Activated T-helper 17 cell treated with anti-CD3 and anti-CD28 coated beads, Interleukin-2, amount 50 U/mL, for 72 hours (primary cell): ENCODE results near the gene OR10H3. TPM values are rescaled to one million over a fixed set of nuclear protein-coding genes. Genes with fewer than 3 reads are reported as not detected.

Experiments used
- ATAC-seq: fragments of 150-1000 bp; cut with Tn5 transposase; replicated peaks from 2 replicates; pipeline ENCODE4 v1.10.0; 2021; ENCODE audit warnings: mild to moderate bottlenecking, moderate library complexity
- H3K27ac Mint-ChIP-seq: one replicate; pipeline ENCODE4 v1.8.0; 2022; ENCODE audit warnings: mixed read lengths
- H3K27me3 Mint-ChIP-seq: one replicate; pipeline ENCODE4 v1.8.0; 2022; ENCODE audit warnings: mixed read lengths
- H3K36me3 Mint-ChIP-seq: one replicate; pipeline ENCODE4 v1.8.0; 2022; ENCODE audit warnings: low read depth, mild to moderate bottlenecking, mixed read lengths
- H3K4me1 Mint-ChIP-seq: one replicate; pipeline ENCODE4 v1.8.0; 2022; ENCODE audit warnings: mixed read lengths
- H3K4me3 Mint-ChIP-seq: one replicate; pipeline ENCODE4 v1.8.0; 2022; ENCODE audit warnings: mild to moderate bottlenecking, mixed read lengths
- H3K9me3 Mint-ChIP-seq: one replicate; pipeline ENCODE4 v1.8.0; 2022; ENCODE audit warnings: mixed read lengths
- total RNA-seq, 2 donors: library from RNA; stranded (reverse); gene quantifications; one replicate each; pipeline ENCODE4 v1.2.3, GENCODE V29; 2022

The OR10H3 gene
- not detected for total RNA-seq

DNA sequence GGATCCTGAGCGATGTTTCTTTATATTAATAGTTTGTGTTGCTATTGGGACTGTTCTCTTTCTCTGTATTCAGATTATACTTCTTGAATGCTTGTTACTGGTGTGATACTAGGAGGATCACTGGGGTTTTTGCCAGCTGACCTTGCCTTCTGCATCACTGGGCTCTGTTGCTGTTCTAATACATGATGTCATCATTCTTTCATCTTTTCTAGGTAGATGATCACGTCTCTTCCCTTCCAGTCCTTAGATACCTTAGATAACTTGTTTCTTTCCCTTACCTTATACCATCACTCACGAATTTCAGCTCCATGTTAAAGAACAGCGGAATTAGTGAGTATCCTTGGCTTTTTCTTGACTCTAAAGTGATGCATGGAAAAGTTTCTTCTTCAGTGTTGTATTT, at the start of gene OR10H3:
Gene OR10H3 (plus strand): TSS at position 264 of the 400 bp plus-strand sequence. CDS start 3,408 bp downstream, outside the sequence.
- Mint-ChIP-seq H3K4me1 (no peaks in the 10 kb centered on the region), H3K9me3 (peaks cover 13% of the 10 kb centered on the region), H3K36me3 (no peaks in the 10 kb centered on the region), H3K27me3 (peaks cover 9% of the 10 kb centered on the region), H3K4me3 (no peak within 1 kb of the TSS), H3K27ac (no peak within 1 kb of the TSS)
- no peak for ATAC-seq

DNA sequence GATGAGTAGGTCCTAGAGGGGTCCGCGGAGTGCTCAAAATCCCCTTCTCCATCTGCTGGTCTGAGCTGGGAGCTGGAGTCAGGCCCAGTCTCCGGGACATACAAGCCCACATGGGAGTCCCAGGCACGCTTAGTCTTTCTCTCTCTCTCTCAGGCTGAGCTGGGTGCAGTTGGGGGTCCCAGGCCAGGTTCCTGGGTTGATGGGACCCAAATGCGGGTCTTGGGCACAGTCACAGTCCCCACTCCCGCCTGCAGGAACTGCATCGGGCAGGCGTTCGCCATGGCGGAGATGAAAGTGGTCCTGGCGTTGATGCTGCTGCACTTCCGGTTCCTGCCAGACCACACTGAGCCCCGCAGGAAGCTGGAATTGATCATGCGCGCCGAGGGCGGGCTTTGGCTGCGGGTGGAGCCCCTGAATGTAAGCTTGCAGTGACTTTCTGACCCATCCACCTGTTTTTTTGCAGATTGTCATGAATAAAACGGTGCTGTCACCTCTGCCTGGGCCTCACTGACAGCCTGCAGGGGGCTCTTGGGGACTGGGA, 41.1 kb upstream of the OR10H3 start:
- no peak overlapping the region for H3K4me3 Mint-ChIP-seq
- no peak for ATAC-seq
- H3K4me1 Mint-ChIP-seq = no peaks in the 10 kb centered on the region
- H3K36me3 Mint-ChIP-seq = no peaks in the 10 kb centered on the region
- H3K27me3 Mint-ChIP-seq = peaks cover 15% of the 10 kb centered on the region
- no peaks in the 10 kb centered on the region for H3K9me3 Mint-ChIP-seq
- H3K27ac Mint-ChIP-seq = no peak overlapping the region

DNA sequence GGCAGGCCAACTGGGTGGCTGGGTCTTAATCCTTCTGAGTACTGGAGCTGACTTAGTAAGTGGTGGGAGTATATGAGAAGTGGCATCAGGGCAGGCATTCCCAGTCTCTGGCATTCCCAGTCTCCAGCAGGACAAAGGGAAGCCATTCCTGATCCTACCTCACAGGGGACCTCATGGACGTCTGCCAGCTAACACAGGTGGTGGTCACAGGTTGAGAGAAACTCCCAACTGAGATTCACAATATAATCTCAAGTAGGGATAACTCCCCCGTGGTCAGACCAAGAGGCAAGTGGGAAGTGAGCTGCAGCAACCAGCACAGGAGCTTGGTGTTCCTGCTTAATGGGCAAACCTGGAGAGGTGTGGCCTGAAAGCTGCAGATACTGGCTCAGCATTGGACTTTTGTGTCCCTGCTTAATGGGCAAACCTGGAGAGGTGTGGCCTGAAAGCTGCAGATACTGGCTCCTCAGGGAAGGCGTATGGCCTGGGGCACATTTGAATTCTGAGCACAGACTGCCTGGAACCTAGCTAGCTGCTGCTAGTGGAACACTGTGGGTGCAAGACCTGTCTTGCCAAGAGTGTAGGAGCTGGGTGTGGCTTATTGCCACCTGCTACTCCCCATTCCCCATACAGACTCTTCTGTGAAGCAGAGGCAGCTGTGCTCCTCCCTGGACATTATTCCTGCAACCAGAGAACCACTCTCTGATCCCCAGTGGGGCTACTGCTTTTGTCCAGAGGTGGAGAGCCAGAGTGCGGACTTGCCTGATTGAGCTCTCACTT, 35.8 kb upstream of the OR10H3 start:
- H3K4me3 Mint-ChIP-seq = no peak overlapping the region
- peaks cover 23% of the 10 kb centered on the region for H3K27me3 Mint-ChIP-seq
- H3K36me3 Mint-ChIP-seq = no peaks in the 10 kb centered on the region
- no peaks in the 10 kb centered on the region for H3K4me1 Mint-ChIP-seq
- H3K27ac Mint-ChIP-seq = no peak overlapping the region
- no peaks in the 10 kb centered on the region for H3K9me3 Mint-ChIP-seq
- ATAC-seq = no peak

- Mint-ChIP-seq H3K9me3 (no peaks in the 10 kb centered on the region), H3K27ac (no peak overlapping the region), H3K36me3 (no peaks in the 10 kb centered on the region), H3K4me3 (no peak overlapping the region), H3K4me1 (no peaks in the 10 kb centered on the region), H3K27me3 (peaks cover 20% of the 10 kb centered on the region)
- ATAC-seq = no peak
Measured at GRCh38 chr19:15702534-15702930, 35.3 kb upstream of the OR10H3 start.

DNA sequence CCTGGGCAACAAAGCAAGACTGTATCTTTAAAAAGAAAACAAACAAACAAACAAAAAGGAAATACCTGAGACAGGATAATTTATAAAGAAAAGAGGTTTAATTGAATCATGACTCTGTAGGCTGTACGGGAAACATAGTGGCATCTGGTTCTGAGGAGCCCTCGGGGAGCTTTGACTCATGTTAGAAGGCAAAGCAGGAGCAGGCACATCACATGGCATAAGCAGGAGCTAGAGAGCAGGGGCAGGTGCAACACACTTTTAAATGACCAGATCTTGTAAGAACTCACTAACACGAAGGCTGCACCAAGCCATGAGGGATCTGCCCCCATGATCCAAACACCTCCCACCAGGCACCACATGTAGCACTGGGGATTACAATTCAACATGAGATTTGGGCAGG, 23.1 kb upstream of the OR10H3 start:
- Mint-ChIP-seq H3K36me3 (no peaks in the 10 kb centered on the region), H3K4me3 (no peak overlapping the region), H3K9me3 (no peaks in the 10 kb centered on the region), H3K27ac (no peak overlapping the region), H3K27me3 (peaks cover 8% of the 10 kb centered on the region), H3K4me1 (no peaks in the 10 kb centered on the region)
- ATAC-seq = no peak

- no peaks in the 10 kb centered on the region for H3K36me3 Mint-ChIP-seq
- ATAC-seq = no peak
- peaks cover 9% of the 10 kb centered on the region for H3K27me3 Mint-ChIP-seq
- H3K9me3 Mint-ChIP-seq = no peaks in the 10 kb centered on the region
- no peak overlapping the region for H3K27ac Mint-ChIP-seq
- no peak overlapping the region for H3K4me3 Mint-ChIP-seq
- H3K4me1 Mint-ChIP-seq = no peaks in the 10 kb centered on the region
Measured at GRCh38 chr19:15715642-15716041, 22.1 kb upstream of the OR10H3 start.

DNA sequence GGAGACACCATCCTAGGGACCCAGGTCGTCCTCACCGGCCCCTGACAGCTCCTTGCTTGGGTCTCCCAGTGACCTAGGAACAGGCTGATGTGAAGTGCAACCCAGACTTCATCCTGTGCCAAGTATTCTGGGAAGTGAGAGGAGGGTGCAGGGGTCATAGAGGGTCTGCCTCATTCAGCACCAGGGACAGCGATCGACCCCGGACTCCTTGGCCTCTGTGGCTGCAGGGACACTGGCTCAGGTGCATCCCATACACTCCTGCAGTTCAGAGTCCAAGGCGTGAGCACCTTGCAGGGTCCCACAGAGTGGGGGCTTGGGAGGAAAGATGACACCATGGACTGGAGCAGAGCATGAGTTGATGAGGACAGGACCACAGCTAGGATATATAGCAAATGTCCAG, 20.0 kb upstream of the OR10H3 start:
- no peak overlapping the region for H3K27ac Mint-ChIP-seq
- H3K4me1 Mint-ChIP-seq = no peaks in the 10 kb centered on the region
- no peaks in the 10 kb centered on the region for H3K9me3 Mint-ChIP-seq
- no peaks in the 10 kb centered on the region for H3K36me3 Mint-ChIP-seq
- peaks cover 30% of the 10 kb centered on the region for H3K27me3 Mint-ChIP-seq
- no peak for ATAC-seq
- no peak overlapping the region for H3K4me3 Mint-ChIP-seq

- H3K4me3 Mint-ChIP-seq = no peak overlapping the region
- ATAC-seq = no peak
Measured at GRCh38 chr19:15721268-15721667, 16.5 kb upstream of the OR10H3 start.

DNA sequence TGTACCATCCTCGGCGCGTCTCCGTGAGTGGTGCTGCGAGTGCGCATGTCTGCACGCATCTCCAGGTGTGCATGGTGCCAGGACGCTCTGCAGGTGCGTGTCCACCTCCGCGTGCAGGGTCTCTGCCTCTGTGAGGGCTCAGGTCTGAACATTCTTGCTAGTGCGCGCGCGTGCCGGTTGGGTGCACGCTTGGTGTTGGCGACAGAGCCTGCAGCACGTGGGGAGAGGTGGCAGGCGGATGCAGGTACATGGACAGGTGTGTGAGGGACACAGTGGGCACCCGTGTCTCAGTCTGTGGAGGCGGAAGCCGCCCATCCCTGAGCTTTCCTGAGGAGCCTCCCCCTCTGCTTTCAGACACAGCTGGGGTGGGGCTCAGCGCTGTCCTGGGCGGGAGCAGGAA, 14.8 kb upstream of the OR10H3 start:
- Mint-ChIP-seq H3K4me1 (no peaks in the 10 kb centered on the region), H3K4me3 (no peak overlapping the region)
- no peak for ATAC-seq

More at GRCh38 chr19:15721268-15721667, 16.5 kb upstream of the OR10H3 start:
- Mint-ChIP-seq H3K27ac (no peak overlapping the region), H3K36me3 (no peaks in the 10 kb centered on the region), H3K27me3 (peaks cover 45% of the 10 kb centered on the region), H3K4me1 (no peaks in the 10 kb centered on the region), H3K9me3 (no peaks in the 10 kb centered on the region)

GRCh38 chr19:15727724-15728123, 10.1 kb upstream of the OR10H3 start, which contains the start of gene OR10H2:
OR10H2 (plus strand) TSS chr19:15728024; CDS start chr19:15728044, 20 bp downstream.
- no peaks in the 10 kb centered on the region for H3K36me3 Mint-ChIP-seq
- no peak within 1 kb of the TSS for H3K27ac Mint-ChIP-seq
- H3K9me3 Mint-ChIP-seq = no peaks in the 10 kb centered on the region
- ATAC-seq = no peak
- peaks cover 29% of the 10 kb centered on the region for H3K27me3 Mint-ChIP-seq
- no peak within 1 kb of the TSS for H3K4me3 Mint-ChIP-seq
- H3K4me1 Mint-ChIP-seq = no peaks in the 10 kb centered on the region

More for the DNA sequence above, 14.8 kb upstream of the OR10H3 start:
- Mint-ChIP-seq H3K27me3 (peaks cover 44% of the 10 kb centered on the region), H3K9me3 (no peaks in the 10 kb centered on the region), H3K36me3 (no peaks in the 10 kb centered on the region), H3K27ac (no peak overlapping the region)

DNA sequence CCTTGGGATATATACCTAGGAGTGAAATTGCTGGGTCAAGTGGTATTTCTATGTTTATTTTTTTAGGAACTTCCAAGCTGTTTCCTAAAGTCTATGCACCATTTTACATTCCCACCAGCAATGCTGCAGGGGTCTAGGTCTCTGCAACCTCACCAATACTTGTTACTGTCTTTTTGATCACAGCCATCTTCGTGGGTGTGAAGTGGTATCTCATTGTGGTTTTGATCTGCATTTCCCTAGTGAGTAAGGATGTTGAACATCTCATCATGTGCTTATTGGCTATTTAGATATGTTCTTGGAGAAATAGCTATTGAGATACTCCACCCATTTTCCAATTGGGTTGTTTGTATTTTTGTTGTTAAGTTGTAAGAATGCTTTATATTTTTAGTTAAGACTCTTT, 7.2 kb upstream of the OR10H3 start:
- H3K4me3 Mint-ChIP-seq = no peak overlapping the region
- no peaks in the 10 kb centered on the region for H3K9me3 Mint-ChIP-seq
- H3K27ac Mint-ChIP-seq = no peak overlapping the region
- no peaks in the 10 kb centered on the region for H3K36me3 Mint-ChIP-seq
- H3K4me1 Mint-ChIP-seq = no peaks in the 10 kb centered on the region
- ATAC-seq = no peak
- peaks cover 19% of the 10 kb centered on the region for H3K27me3 Mint-ChIP-seq

GRCh38 chr19:15732388-15732787, 5.4 kb upstream of the OR10H3 start:
- peaks cover 11% of the 10 kb centered on the region for H3K27me3 Mint-ChIP-seq
- H3K4me3 Mint-ChIP-seq = no peak overlapping the region
- no peaks in the 10 kb centered on the region for H3K9me3 Mint-ChIP-seq
- no peaks in the 10 kb centered on the region for H3K4me1 Mint-ChIP-seq
- no peaks in the 10 kb centered on the region for H3K36me3 Mint-ChIP-seq
- ATAC-seq = no peak
- no peak overlapping the region for H3K27ac Mint-ChIP-seq

GRCh38 chr19:15733895-15734294, 3.9 kb upstream of the OR10H3 start:
- no peak overlapping the region for H3K4me3 Mint-ChIP-seq
- no peaks in the 10 kb centered on the region for H3K4me1 Mint-ChIP-seq

DNA sequence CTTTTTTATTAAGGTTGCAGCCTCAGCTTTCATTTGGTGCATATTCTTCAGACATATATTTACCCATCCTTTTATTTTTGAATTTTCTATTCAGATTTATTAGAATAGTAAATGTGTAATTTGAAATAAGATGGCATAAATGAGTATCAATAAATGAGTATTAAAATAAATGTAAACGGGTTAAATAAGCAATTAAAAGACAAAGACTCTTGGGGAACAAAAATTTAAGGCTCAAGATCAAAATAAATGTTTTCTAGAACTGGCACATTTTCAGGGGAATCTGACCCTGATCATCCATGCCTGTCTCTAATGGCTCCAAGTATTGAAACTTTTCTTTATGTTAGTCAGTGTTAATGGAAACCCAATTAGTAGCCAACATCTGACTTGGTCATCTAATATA, 3.0 kb downstream of the OR10H3 start:
- Mint-ChIP-seq H3K36me3 (no peaks in the 10 kb centered on the region), H3K9me3 (peaks cover 13% of the 10 kb centered on the region), H3K4me1 (no peaks in the 10 kb centered on the region), H3K27me3 (peaks cover 19% of the 10 kb centered on the region), H3K4me3 (no peak overlapping the region), H3K27ac (no peak overlapping the region)
- no peak for ATAC-seq

More at GRCh38 chr19:15733895-15734294, 3.9 kb upstream of the OR10H3 start:
- no peak for ATAC-seq
- no peaks in the 10 kb centered on the region for H3K9me3 Mint-ChIP-seq
- H3K36me3 Mint-ChIP-seq = no peaks in the 10 kb centered on the region
- H3K27ac Mint-ChIP-seq = no peak overlapping the region
- H3K27me3 Mint-ChIP-seq = peaks cover 3% of the 10 kb centered on the region

- H3K36me3 Mint-ChIP-seq = no peaks in the 10 kb centered on the region
- H3K27me3 Mint-ChIP-seq = peaks cover 31% of the 10 kb centered on the region
- H3K4me3 Mint-ChIP-seq = no peak overlapping the region
- no peaks in the 10 kb centered on the region for H3K9me3 Mint-ChIP-seq
- no peaks in the 10 kb centered on the region for H3K4me1 Mint-ChIP-seq
- no peak overlapping the region for H3K27ac Mint-ChIP-seq
- ATAC-seq = no peak
Measured at GRCh38 chr19:15748239-15748638, 10.5 kb downstream of the OR10H3 start.
